GM18505 (cell line): ENCODE data around the gene SPATA7.

Experiments used
- ATAC-seq: cut with Tn5 transposase; IDR thresholded peaks from one replicate; pipeline ENCODE4 v1.9.1; 2021; ENCODE audit not compliant: unreplicated experiment
- POLR2A ChIP-seq: IDR thresholded peaks from 4 replicates; pipeline ENCODE4 v1.6.1; 2011; ENCODE audit warnings: borderline replicate concordance; ENCODE audit not compliant: insufficient read depth, insufficient read length; ENCODE audit errors: extremely low read depth

The SPATA7 gene

GRCh38 chr14:88385212-88386101 is at the start of gene SPATA7:
TSS of gene SPATA7 (plus strand) at chr14:88385657. CDS start at chr14:88385819, 162 bp downstream.
- TF ChIP-seq POLR2A = peak; percentile 71
- peak; percentile 100 for ATAC-seq

- no peak for TF ChIP-seq POLR2A
Measured at GRCh38 chr14:88340357-88340756, 45.1 kb upstream of the SPATA7 start.

GRCh38 chr14:88342980-88343379 is 42.5 kb upstream of the SPATA7 start:
- TF ChIP-seq POLR2A = no peak
- ATAC-seq = no peak

More at GRCh38 chr14:88340357-88340756, 45.1 kb upstream of the SPATA7 start:
- ATAC-seq = no peak

DNA sequence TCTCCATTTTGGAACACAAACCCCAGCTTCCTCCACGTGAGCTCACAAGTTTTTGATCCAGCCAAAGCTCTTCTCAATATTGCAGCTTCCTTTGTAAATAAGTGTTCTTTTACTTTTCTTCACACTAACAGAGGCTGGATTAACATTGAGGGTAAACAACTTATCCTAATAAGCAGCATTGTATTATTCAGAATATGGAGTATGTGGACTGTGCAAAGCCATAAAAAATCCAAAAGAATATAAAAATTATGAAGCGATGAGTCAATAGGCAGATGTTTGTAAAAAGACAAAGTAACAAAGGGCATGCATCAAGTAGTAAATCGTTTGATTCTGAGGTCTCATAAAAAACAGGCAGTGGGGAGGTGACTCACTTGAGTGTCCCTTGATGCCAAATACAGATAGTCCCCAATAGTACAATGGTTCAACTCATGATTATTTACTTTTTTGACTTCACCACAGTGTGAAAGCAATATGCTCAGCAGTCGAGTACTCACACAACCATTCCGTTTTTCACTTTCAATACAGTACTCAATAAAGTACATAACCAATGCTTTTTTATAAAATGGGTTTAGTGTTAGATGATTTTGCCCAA is 39.3 kb upstream of the SPATA7 start:
- ATAC-seq = no peak
- no peak for TF ChIP-seq POLR2A

- TF ChIP-seq POLR2A = no peak
Measured at GRCh38 chr14:88348546-88348945, 36.9 kb upstream of the SPATA7 start.

GRCh38 chr14:88351966-88352691 is 33.3 kb upstream of the SPATA7 start:
- TF ChIP-seq POLR2A = no peak
- ATAC-seq = no peak

More at GRCh38 chr14:88348546-88348945, 36.9 kb upstream of the SPATA7 start:
- ATAC-seq = no peak

GRCh38 chr14:88352698-88353097 is 32.8 kb upstream of the SPATA7 start:
- no peak for TF ChIP-seq POLR2A

GRCh38 chr14:88354358-88354757 is 31.1 kb upstream of the SPATA7 start:
- ATAC-seq = no peak
- TF ChIP-seq POLR2A = no peak

More at GRCh38 chr14:88352698-88353097, 32.8 kb upstream of the SPATA7 start:
- no peak for ATAC-seq

DNA sequence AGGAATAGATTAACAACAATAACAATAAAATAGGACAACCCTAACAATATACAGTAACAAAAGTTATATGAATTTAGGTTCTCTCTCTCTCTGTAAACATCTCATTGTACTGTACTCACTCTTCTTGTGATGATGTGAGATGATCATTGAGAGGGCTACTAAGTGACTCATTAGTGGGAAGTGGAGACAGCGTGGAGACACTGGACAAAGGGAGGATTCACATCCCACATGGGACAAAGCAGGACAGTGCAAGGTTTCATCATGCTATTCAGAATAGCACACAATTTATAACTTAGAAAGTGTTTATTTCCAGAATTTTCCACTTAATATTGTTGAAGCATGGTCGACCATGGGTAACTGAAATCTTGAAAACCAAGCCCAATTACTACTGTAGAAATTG is 26.0 kb upstream of the SPATA7 start:
- TF ChIP-seq POLR2A = no peak
- no peak for ATAC-seq

- ATAC-seq = no peak
- TF ChIP-seq POLR2A = no peak
Measured at GRCh38 chr14:88363644-88364043, 21.8 kb upstream of the SPATA7 start.

DNA sequence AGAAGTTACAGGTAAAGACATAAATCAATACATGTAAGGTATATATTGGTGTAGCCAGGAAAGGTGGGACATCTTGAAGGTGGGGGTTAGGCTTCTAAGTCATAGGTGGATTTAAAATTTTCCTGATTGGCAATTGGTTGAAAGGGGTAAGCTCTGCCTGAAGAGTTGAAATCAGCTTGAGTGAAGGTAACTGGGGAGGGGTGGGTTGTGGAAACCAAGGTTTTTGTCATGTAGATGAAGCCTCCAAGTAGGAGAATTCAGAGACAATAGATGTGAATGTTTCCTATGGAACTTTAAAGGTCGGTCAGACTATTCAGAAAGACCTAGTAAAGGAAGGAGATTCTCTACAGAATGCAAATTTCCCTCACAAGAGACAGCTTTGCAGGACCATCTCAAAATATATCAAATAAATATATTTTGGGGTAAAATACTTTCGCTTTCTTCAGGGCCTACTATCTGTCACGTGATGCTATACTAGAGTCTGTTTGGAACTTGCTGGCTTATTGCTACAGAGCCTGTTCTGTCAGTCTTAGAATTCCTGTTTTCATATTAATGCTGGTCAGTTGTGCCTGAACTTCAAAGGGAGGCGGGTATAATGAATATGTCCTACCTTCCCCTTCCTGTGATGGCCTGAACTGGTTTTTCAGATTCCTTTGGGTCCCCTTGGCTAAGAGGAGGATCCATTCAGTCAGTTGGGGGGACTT is 20.6 kb upstream of the SPATA7 start:
- no peak for TF ChIP-seq POLR2A
- ATAC-seq = no peak

- no peak for TF ChIP-seq POLR2A
- ATAC-seq = no peak
Measured at GRCh38 chr14:88369496-88369895, 16.0 kb upstream of the SPATA7 start.
